NK-92 treated with Interleukin-12 subunit alpha and Interleukin-12 subunit beta, amount 100 ng/mL, for 24 hours (cell line): ENCODE results near the gene ZNF862.

Source experiments
- DNase-seq: peaks from one replicate; lab custom pipeline; 2025; lab: John Stamatoyannopoulos, UW

The ZNF862 gene

GRCh38 chr7:149866139-149866778, 28.1 kb downstream of the ZNF862 start:
- DNase-seq: no peak

- DNase-seq: no peak
These were observed 28.7 kb downstream of the ZNF862 start for GRCh38 chr7:149866779-149867447.

- no peak for DNase-seq
These were observed 29.8 kb downstream of the ZNF862 start for GRCh38 chr7:149867762-149868622.

- no peak for DNase-seq
These were observed 30.6 kb downstream of the ZNF862 start for GRCh38 chr7:149868623-149869290.

- DNase-seq: no peak
These were observed 31.1 kb downstream of the ZNF862 start for GRCh38 chr7:149869291-149869650.

GRCh38 chr7:149869867-149870266, 31.7 kb downstream of the ZNF862 start:
- no peak for DNase-seq

- DNase-seq: no peak
These were observed 32.1 kb downstream of the ZNF862 start for GRCh38 chr7:149870274-149870673.

- DNase-seq: no peak
These were observed 32.7 kb downstream of the ZNF862 start for GRCh38 chr7:149870701-149871483.

- DNase-seq: no peak
These were observed 33.4 kb downstream of the ZNF862 start for GRCh38 chr7:149871576-149871975.

GRCh38 chr7:149872419-149873073, 34.4 kb downstream of the ZNF862 start:
- no peak for DNase-seq

- DNase-seq: peak; percentile 97
These were observed 35.1 kb downstream of the ZNF862 start, which contains the start of gene ATP6V0E2 for GRCh38 chr7:149873074-149873969. Gene ATP6V0E2 (plus strand): TSS chr7:149873969. CDS start chr7:149874066, 97 bp downstream.

- no peak for DNase-seq
These were observed 35.9 kb downstream of the ZNF862 start for GRCh38 chr7:149873970-149874643.

GRCh38 chr7:149874644-149875028, 36.5 kb downstream of the ZNF862 start:
- DNase-seq: no peak

- no peak for DNase-seq
These were observed 37.2 kb downstream of the ZNF862 start for GRCh38 chr7:149875396-149875795.

GRCh38 chr7:149877890-149878522, 39.8 kb downstream of the ZNF862 start:
- DNase-seq: no peak

- no peak for DNase-seq
These were observed 40.3 kb downstream of the ZNF862 start for GRCh38 chr7:149878523-149878921.

GRCh38 chr7:149879271-149879743, 41.1 kb downstream of the ZNF862 start:
- DNase-seq: no peak

GRCh38 chr7:149879766-149880637, 41.8 kb downstream of the ZNF862 start:
- no peak for DNase-seq
